Gastrocnemius medialis (tissue), 4 donors: ENCODE measurements around the gene ZNF587. TPM values are rescaled to one million over a fixed set of nuclear protein-coding genes. Genes with fewer than 3 reads are reported as not detected.

ENCODE experiments used
- ATAC-seq, 2 donors: fragments of 150-250 bp; one replicate each; pipeline ENCODE4 v1.9.1; 2016
- DNase-seq, 2 donors: peaks; one replicate each; pipeline ENCODE4 v3.0.0-alpha.2; 2019
- H3K27ac ChIP-seq, 4 donors: fragments of 200-600 bp; sonication (generic); 1 replicate in 1 of 4; 2 replicates in 3 of 4; pipeline ENCODE4 v1.5.1; 2016 to 2018; ENCODE audit warnings: mild to moderate bottlenecking in 2 of 4, moderate library complexity in 1 of 4
- H3K27me3 ChIP-seq, 3 donors: fragments of 200-600 bp; sonication (generic) in 2 of 3; 1 replicate in 1 of 3; 2 replicates in 2 of 3; pipeline versions ENCODE4 v1.5.1 to v1.6.0; 2016 to 2019; ENCODE audit warnings: mild to moderate bottlenecking in 1 of 3, moderate library complexity in 1 of 3
- H3K36me3 ChIP-seq, 2 donors: fragments of 200-600 bp; sonication (generic) in 1 of 2; one replicate each; pipeline ENCODE4 v1.5.1; 2017 to 2018
- H3K4me1 ChIP-seq, 2 donors: fragments of 200-600 bp; sonication (generic) in 1 of 2; one replicate each; pipeline ENCODE4 v1.5.1; 2016 to 2017; ENCODE audit warnings: mild to moderate bottlenecking in 2 of 2
- H3K4me3 ChIP-seq, 4 donors: fragments of 200-600 bp; sonication (generic) in 3 of 4; 1 replicate in 1 of 4; 2 replicates in 3 of 4; pipeline ENCODE4 v1.5.1; 2016 to 2019; ENCODE audit warnings: mild to moderate bottlenecking in 2 of 4
- H3K9me3 ChIP-seq, 3 donors: fragments of 200-600 bp; sonication (generic) in 2 of 3; 1 replicate in 1 of 3; 2 replicates in 2 of 3; pipeline ENCODE4 v1.5.1; 2016 to 2019
- CTCF ChIP-seq, 5 experiments: fragments of 450-650 bp in 3 of 5; fragments of 200-600 bp in 2 of 5; sonication (generic) in 2 of 5; IDR thresholded peaks in 4 of 5; conservative IDR thresholded peaks in 1 of 5; 1 replicate in 4 of 5; 2 replicates in 1 of 5; pipeline ENCODE4 v1.5.1; 2016 to 2019; ENCODE audit warnings: antibody characterized with exemption in 5 of 5, mild to moderate bottlenecking in 3 of 5, moderate library complexity in 3 of 5
- POLR2A ChIP-seq, 2 donors: fragments of 450-650 bp; IDR thresholded peaks; one replicate each; pipeline ENCODE4 v1.6.1; 2017; ENCODE audit warnings: antibody characterized with exemption in 2 of 2, mild to moderate bottlenecking in 2 of 2, moderate library complexity in 2 of 2
- in situ Hi-C, 4 donors: fragments of 200-750 bp; cut with MboI; loops; one replicate each; pipeline versions ENCODE4 v1.15.0 to v1.8.0; 2017; ENCODE audit warnings: low sequenced_read_pairs in 4 of 4
- intact Hi-C: fragments of 100-400 bp; cut with DNase I; formaldehyde crosslinking; loops from one replicate; pipeline ENCODE4 v1.15.1; 2023; ENCODE audit warnings: low total_unique reads
- total RNA-seq, 4 donors: library from RNA; depleted of rRNA; stranded (reverse); fragments of >200 nt; gene quantifications; one replicate each; pipeline versions ENCODE4 v1.1.0 to v1.2.3, GENCODE V29; 2016

The ZNF587 gene
- total RNA-seq, 4 donors from 2014 or later, result 4.5 to 9.0 (median 5.5) TPM

DNA sequence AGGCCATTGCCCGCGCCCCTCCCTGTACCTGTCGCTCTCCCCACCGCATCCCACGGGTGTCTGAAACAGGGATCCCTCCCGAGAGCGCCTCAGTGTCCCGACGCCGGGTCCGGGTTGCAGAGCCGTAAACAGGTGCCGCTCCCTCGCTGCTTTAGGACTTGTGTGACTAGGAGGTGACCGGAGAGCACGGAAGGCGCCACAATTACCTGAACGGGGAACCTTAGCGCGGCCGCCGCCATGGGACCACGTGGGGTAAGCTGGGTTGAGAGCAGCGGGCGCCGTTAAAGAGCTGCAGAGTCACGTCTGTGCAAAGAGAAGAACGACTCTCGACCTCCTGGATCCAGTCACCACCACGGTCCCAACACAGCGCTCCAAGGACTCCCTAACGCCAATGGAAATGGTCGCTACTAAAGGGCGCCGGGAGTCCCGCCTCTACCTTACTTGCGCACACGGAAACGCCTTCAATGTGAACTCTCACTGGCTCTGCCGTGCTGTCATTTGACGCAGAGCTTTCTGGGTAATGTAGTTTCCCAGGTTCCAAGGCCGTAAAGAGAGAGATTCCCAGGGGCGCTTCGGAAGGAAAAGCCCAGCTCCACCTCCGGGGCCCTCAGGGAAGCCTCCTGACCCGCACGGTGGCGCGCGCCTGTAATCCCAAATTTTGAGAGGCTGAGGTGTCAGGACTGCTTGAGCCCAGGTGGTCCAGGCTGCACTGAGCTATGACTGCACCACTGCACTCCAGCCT, 35.0 kb upstream of the ZNF587 start, which contains the start of gene ZNF552:
TSS of gene ZNF552 (minus strand) at position 409 of the 742 bp plus-strand sequence. CDS start at position 239, 170 bp downstream.
- in situ Hi-C loops, result no loop called here
- peaks cover 20 to 24% of the 10 kb centered on the region in 2 donors for H3K4me1 ChIP-seq
- H3K9me3 ChIP-seq, result no peaks in the 10 kb centered on the region
- peak within 1 kb of the TSS; percentile 66 to 89 (median 75) for H3K4me3 ChIP-seq
- ATAC-seq, result peak; percentile 96 to 97
- peak within 1 kb of the TSS; percentile 75 to 90 (median 84) for H3K27ac ChIP-seq
- peak; percentile 78 to 87 for DNase-seq
- intact Hi-C loops, result loop anchor here (1.0 to 5.0 kb wide), 3 partner anchors 10 to 67 kb away; partner anchors contain the start of genes ZNF586 and ZNF776
- no peaks in the 10 kb centered on the region for H3K27me3 ChIP-seq
- peaks cover 0 to 7% of the 10 kb centered on the region in 2 donors for H3K36me3 ChIP-seq
- TF ChIP-seq CTCF (IDR thresholded peaks at IDR 0.05 in 4 of 5, conservative IDR thresholded peaks at IDR 0.05 in 1 of 5), result no peak
- TF ChIP-seq POLR2A (IDR thresholded peaks at IDR 0.05), result peak; percentile 70 to 80

GRCh38 chr19:57815247-57816075, 34.2 kb upstream of the ZNF587 start:
- DNase-seq, result no peak
- TF ChIP-seq POLR2A (IDR thresholded peaks at IDR 0.05) (no peak), CTCF (IDR thresholded peaks at IDR 0.05 in 4 of 5, conservative IDR thresholded peaks at IDR 0.05 in 1 of 5) (no peak)
- peaks cover 0 to 1% of the 10 kb centered on the region in 2 donors for H3K36me3 ChIP-seq
- H3K27me3 ChIP-seq, result no peaks in the 10 kb centered on the region
- peaks cover 23 to 30% of the 10 kb centered on the region in 2 donors for H3K4me1 ChIP-seq
- H3K9me3 ChIP-seq, result no peaks in the 10 kb centered on the region
- peak overlapping the region; percentile 75 to 90 (median 84) for H3K27ac ChIP-seq
- ATAC-seq, result no peak
- in situ Hi-C loops, result no loop called here
- H3K4me3 ChIP-seq, result peak overlapping the region; percentile 66 to 89 (median 75)
- intact Hi-C loops, result loop anchor here (1.0 kb wide), 1 partner anchor 46 kb away; the partner anchor contains the start of gene ZNF586

DNA sequence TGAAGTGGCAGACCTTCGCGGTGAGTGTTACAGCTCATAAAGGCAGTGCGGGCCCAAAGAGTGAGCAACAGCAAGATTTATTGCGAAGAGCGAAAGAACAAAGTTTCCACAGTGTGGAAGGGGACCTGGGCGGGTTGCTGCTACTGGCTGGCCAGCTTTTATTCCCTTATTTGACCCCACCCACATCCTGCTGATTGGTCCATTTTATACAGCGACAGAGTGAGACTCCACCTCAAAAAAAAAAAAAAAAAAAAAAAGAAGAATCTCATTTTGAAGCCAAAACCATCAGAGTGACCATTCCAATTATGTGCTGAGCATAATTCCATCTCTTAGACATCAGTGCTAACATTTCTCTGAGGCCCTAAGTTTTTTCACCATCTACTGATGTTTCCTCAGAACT, 33.0 kb upstream of the ZNF587 start:
- intact Hi-C loops (no loop called here), in situ Hi-C loops (no loop called here)
- Histone ChIP-seq H3K4me3 (no peak overlapping the region), H3K27me3 (no peaks in the 10 kb centered on the region), H3K9me3 (no peaks in the 10 kb centered on the region), H3K4me1 (peaks cover 28 to 34% of the 10 kb centered on the region in 2 donors), H3K27ac (no peak overlapping the region), H3K36me3 (no peaks in the 10 kb centered on the region)
- ATAC-seq (no peak), DNase-seq (no peak)
- TF ChIP-seq POLR2A (IDR thresholded peaks at IDR 0.05), result no peak
- TF ChIP-seq CTCF (IDR thresholded peaks at IDR 0.05 in 4 of 5, conservative IDR thresholded peaks at IDR 0.05 in 1 of 5), result no peak

DNA sequence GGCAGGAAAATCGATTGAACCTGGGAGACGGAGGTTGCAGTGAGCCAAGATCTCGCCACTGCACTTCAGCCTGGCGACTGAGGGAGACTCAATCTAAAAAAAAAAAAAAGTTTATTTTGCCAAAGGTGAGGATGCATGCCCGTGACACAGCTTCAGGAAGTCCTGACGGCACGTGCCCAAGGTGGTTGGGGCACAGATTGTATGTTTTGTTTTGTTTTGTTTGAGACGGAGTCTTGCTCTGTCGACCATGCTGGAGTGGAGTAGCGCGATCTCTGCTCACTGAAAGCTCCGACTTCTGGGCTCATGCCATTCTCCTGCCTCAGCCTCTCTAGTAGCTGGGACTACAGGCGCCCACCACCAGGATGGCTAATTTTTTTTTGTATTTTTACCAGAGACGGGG, 31.7 kb upstream of the ZNF587 start:
- Histone ChIP-seq H3K27ac (no peak overlapping the region), H3K36me3 (no peaks in the 10 kb centered on the region), H3K4me3 (no peak overlapping the region), H3K27me3 (no peaks in the 10 kb centered on the region), H3K4me1 (peaks cover 21 to 35% of the 10 kb centered on the region in 2 donors), H3K9me3 (no peaks in the 10 kb centered on the region)
- TF ChIP-seq POLR2A (IDR thresholded peaks at IDR 0.05) (no peak), CTCF (IDR thresholded peaks at IDR 0.05 in 4 of 5, conservative IDR thresholded peaks at IDR 0.05 in 1 of 5) (no peak)
- no peak for DNase-seq
- ATAC-seq, result no peak
- in situ Hi-C loops, result no loop called here
- intact Hi-C loops, result no loop called here
